Pancreas (tissue), 10 donors: ENCODE measurements around the gene VANGL2. TPM values are rescaled to one million over a fixed set of nuclear protein-coding genes. Genes with fewer than 3 reads are reported as not detected.

Experiments
- ATAC-seq, 4 donors: fragments of 200-7000 bp; cut with Tn5 transposase; one replicate each; pipeline versions ENCODE4 v1.8.0 to v1.9.1; 2020; ENCODE audit warnings: mild to moderate bottlenecking in 4 of 4, moderate library complexity in 4 of 4
- DNase-seq, 6 donors: peaks; one replicate each; pipeline ENCODE4 v3.0.0-alpha.2; 2020
- FAIRE-seq: peaks from 2 replicates; lab custom pipeline; 2012; peaks lifted over from hg19 to GRCh38; lab: Jason Lieb, UNC
- H3K27ac ChIP-seq, 4 donors: fragments of 200-600 bp; sonication (generic); 1 replicate in 3 of 4; 2 replicates in 1 of 4; pipeline versions ENCODE4 v1.5.0 to v1.8.0; 2020
- H3K27me3 ChIP-seq, 4 donors: fragments of 200-600 bp; one replicate each; pipeline ENCODE4 v1.8.0; 2021
- H3K36me3 ChIP-seq, 3 donors: fragments of 200-600 bp; sonication (generic) in 1 of 3; one replicate each; pipeline versions ENCODE4 v1.5.0 to v1.8.0; 2020 to 2021
- H3K4me1 ChIP-seq, 3 donors: fragments of 200-600 bp; one replicate each; pipeline ENCODE4 v1.8.0; 2021
- H3K4me3 ChIP-seq, 4 donors: fragments of 200-600 bp; sonication (generic) in 2 of 4; one replicate each; pipeline versions ENCODE4 v1.5.0 to v1.8.0; 2020 to 2021
- H3K9me3 ChIP-seq, 4 donors: fragments of 200-600 bp; one replicate each; pipeline ENCODE4 v1.8.0; 2021
- CTCF ChIP-seq, 4 donors: fragments of 200-600 bp; sonication (generic) in 3 of 4; IDR thresholded peaks; one replicate each; pipeline versions ENCODE4 v1.5.0 to v1.8.0; 2021; ENCODE audit warnings: antibody characterized with exemption in 4 of 4
- WGBS, 2 donors: extraction: QIAGEN DNeasy Blood & Tissue Kit; methylation state at CpG; one replicate each; pipeline ENCODE4 v1.1.7; 2013; 5-methylcytosine and 5-hydroxymethylcytosine counted together
- intact Hi-C, 3 donors: fragments of 100-400 bp; cut with DNase I; formaldehyde crosslinking; loops; one replicate each; pipeline versions ENCODE4 v1.11.1 to v1.14.2; 2022
- polyA plus RNA-seq, 2 donors: library from polyadenylated mRNA; stranded (reverse); fragments of 200-250 nt; gene quantifications; one replicate each; pipeline ENCODE4 v1.2.3, GENCODE V29; 2013
- total RNA-seq, 6 donors: library from RNA; stranded (reverse); fragmentation: NEBNext Ultra II Directional in 4 of 6; extraction: Animal tissue kit (Norgen Biotek cat#: 25700) in 4 of 6; gene quantifications; one replicate each; pipeline versions ENCODE4 v1.2.1 to v1.2.4, GENCODE V29; 2021 to 2023
- donor health status: healthy with polysubstance abuse.
- donor health status: DM: no; HTN: no; CAD: no; lungs with moderate emphysema.
- donor health status: DM: no; HTN: no; CAD: no.
- donor health status: control.
- donor health status: control.
- donor health status: Bipolar disorder and iron deficiency.
- donor health status: DM: yes; HTN: yes; CAD: no.
- donor health status: DM: no; HTN: no; CAD: no.
- donor health status: DM: no; HTN: no; CAD: no.
- donor health status: DM: yes; HTN: yes; CAD: no.

VANGL2 gene
- total and polyA plus RNA-seq, 8 donors: 2.5 to 9.9 (median 4.2) TPM

- 88 to 96% methylated on average over 6 to 7 of the region's 7 CpGs for WGBS, 2 donors
- no peaks in the 10 kb centered on the region for H3K9me3 ChIP-seq
- no peak overlapping the region for H3K4me3 ChIP-seq
- intact Hi-C loops: loop anchor here in 1 of 3 donors (10.0 kb wide), 1 partner anchor 191 kb away; no protein-coding TSS in a partner anchor
- peaks cover 3 to 6% (median 4%) of the 10 kb centered on the region in 3 donors for H3K4me1 ChIP-seq
- FAIRE-seq (no peak), DNase-seq (no peak), ATAC-seq (no peak)
- H3K27ac ChIP-seq: no peak overlapping the region
- no peak for TF ChIP-seq CTCF (IDR thresholded peaks at IDR 0.05)
- peaks cover 0 to 6% (median 0%) of the 10 kb centered on the region in 3 donors for H3K36me3 ChIP-seq
- no peaks in the 10 kb centered on the region for H3K27me3 ChIP-seq
These were observed 23.6 kb downstream of the VANGL2 start for GRCh38 chr1:160423966-160424365.

DNA sequence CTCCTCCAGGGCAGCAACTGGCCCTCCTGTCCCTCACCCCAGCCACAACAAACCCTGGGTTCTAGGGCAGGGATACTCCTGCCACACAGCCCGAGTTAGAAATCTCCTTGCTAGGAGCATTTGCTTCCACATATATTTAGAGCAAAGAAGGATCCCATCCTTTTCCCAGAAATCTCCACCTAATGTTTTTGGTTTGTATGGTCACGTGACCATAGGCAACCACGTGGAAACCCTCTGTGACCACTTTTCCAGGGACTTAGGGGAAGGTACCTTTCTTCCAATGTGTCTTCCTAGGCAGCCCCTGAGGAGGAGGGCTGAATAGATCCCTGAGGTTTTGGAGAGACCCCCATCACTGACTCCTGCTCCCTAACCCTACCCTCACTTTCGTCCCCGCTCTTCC is 25.5 kb downstream of the VANGL2 start:
- no peaks in the 10 kb centered on the region for H3K27me3 ChIP-seq
- H3K36me3 ChIP-seq: peaks cover 0 to 6% (median 0%) of the 10 kb centered on the region in 3 donors
- intact Hi-C loops: loop anchor here (5.0 to 10.0 kb wide), 2 partner anchors 181 to 189 kb away; no protein-coding TSS in a partner anchor
- FAIRE-seq (no peak), DNase-seq (no peak), ATAC-seq (no peak)
- TF ChIP-seq CTCF (IDR thresholded peaks at IDR 0.05): no peak
- H3K9me3 ChIP-seq: no peaks in the 10 kb centered on the region
- 79 to 87% methylated on average over 5 of the region's 5 CpGs for WGBS, 2 donors
- H3K4me3 ChIP-seq: no peak overlapping the region
- peaks cover 5 to 12% (median 6%) of the 10 kb centered on the region in 3 donors for H3K4me1 ChIP-seq
- no peak overlapping the region for H3K27ac ChIP-seq

DNA sequence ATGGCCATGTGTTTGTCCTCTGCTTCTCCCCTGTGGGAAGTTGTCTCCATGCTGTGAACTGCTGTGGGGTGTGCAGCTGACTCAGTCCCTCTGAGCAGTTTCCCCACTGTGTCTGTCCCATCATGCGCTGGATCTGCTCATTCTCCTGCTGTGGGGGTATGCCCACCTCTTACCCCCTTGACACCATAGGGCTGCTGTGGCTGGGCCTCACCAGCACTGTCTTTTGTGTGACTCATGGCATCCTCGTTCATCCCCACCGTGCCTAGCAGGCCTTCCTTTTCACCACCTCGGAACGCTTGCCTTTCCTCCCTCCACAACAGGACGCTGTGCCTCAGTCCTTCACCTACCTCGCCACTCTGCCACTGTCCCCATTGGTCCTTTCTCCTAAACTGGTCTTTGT is 27.3 kb downstream of the VANGL2 start:
- no peak overlapping the region for H3K4me3 ChIP-seq
- FAIRE-seq (no peak), ATAC-seq (no peak), DNase-seq (no peak)
- H3K27ac ChIP-seq: no peak overlapping the region
- no peak for TF ChIP-seq CTCF (IDR thresholded peaks at IDR 0.05)
- H3K36me3 ChIP-seq: peaks cover 0 to 6% (median 0%) of the 10 kb centered on the region in 3 donors
- WGBS, 2 donors: 81 to 88% methylated on average over 7 of the region's 7 CpGs
- H3K27me3 ChIP-seq: no peaks in the 10 kb centered on the region
- H3K4me1 ChIP-seq: peaks cover 5 to 12% (median 6%) of the 10 kb centered on the region in 3 donors
- no peaks in the 10 kb centered on the region for H3K9me3 ChIP-seq
- intact Hi-C loops: loop anchor here (5.0 to 10.0 kb wide), 2 partner anchors 180 to 187 kb away; no protein-coding TSS in a partner anchor

DNA sequence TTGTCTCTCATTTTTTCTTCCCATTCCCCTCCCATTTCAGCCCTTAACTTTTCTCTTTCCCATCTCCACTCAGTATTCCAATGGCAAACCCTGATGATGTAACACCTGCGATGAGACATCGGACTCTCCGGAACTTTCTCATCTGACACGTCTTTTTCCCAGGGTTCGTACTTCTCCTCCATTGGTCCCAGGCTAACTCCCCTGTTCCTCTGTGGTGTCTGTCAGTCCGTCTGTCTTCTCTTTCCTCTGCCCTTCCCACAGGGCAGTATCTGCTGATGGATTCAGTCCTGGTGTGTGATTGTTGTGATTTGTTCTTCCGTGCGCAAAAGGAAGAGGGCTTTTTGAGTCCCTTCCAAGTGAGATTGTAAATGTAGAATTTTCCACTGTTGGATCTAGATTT is 27.7 kb downstream of the VANGL2 start:
- FAIRE-seq: no peak
- no peaks in the 10 kb centered on the region for H3K27me3 ChIP-seq

More for the DNA sequence above, 27.7 kb downstream of the VANGL2 start:
- Histone ChIP-seq H3K27ac (no peak overlapping the region), H3K9me3 (no peaks in the 10 kb centered on the region), H3K36me3 (peaks cover 0 to 6% (median 0%) of the 10 kb centered on the region in 3 donors), H3K4me3 (no peak overlapping the region), H3K4me1 (peaks cover 5 to 12% (median 6%) of the 10 kb centered on the region in 3 donors)
- ATAC-seq (no peak), DNase-seq (no peak)
- 80 to 84% methylated on average over 8 of the region's 8 CpGs for WGBS, 2 donors
- intact Hi-C loops: loop anchor here (5.0 to 10.0 kb wide), 2 partner anchors 179 to 187 kb away; no protein-coding TSS in a partner anchor
- no peak for TF ChIP-seq CTCF (IDR thresholded peaks at IDR 0.05)
